SK-N-SH (cell line): ENCODE measurements around the gene RNPEPL1. TPM values are rescaled to one million over a fixed set of nuclear protein-coding genes. Genes with fewer than 3 reads are reported as not detected.

Source experiments
- CTCF ChIA-PET: fragments of 300-600, 350-600 bp; formaldehyde crosslinking; extraction: SDS; loops from one replicate; lab custom pipeline; 2021; lab: Yijun Ruan, JAX
- POLR2A ChIA-PET: fragments of 350-600 bp; sonication (Branson Sonifier 250); formaldehyde crosslinking; extraction: SDS; loops from one replicate; lab custom pipeline; 2020; ENCODE audit warnings: antibody characterized with exemption, inconsistent platforms; lab: Yijun Ruan, JAX
- DNase-seq: peaks from one replicate; pipeline ENCODE4 v3.0.0; 2012
- H2AFZ ChIP-seq: fragments of 200-600 bp; sonication (generic); 2 replicates; pipeline ENCODE4 v1.8.1; 2016; ENCODE audit warnings: antibody characterized with exemption, mild to moderate bottlenecking, low read depth
- H3F3A ChIP-seq: fragments of 200-600 bp; sonication (generic); replicated peaks from 2 replicates; pipeline ENCODE3; 2016; ENCODE audit warnings: antibody characterized with exemption, mild to moderate bottlenecking; ENCODE audit not compliant: insufficient read depth
- H3K27ac ChIP-seq, 2 experiments: fragments of 200-500 bp in 1 of 2; fragments of 200-600 bp in 1 of 2; sonication (Bioruptor generic) in 1 of 2; sonication (generic), shearing (Covaris generic) in 1 of 2; 2 replicates each; pipeline versions ENCODE4 v1.5.1 to v1.6.1; 2014 to 2016; ENCODE audit warnings: low read depth in 2 of 2, inconsistent platforms in 1 of 2, low read length in 1 of 2, mild to moderate bottlenecking in 1 of 2, mixed read lengths in 1 of 2
- H3K27me3 ChIP-seq: fragments of 200-600 bp; sonication (generic), shearing (Covaris generic); 2 replicates; pipeline ENCODE4 v1.6.1; 2016; ENCODE audit warnings: mixed run types; ENCODE audit not compliant: insufficient read depth
- H3K36me3 ChIP-seq, 2 experiments: fragments of 200-500 bp in 1 of 2; fragments of 200-600 bp in 1 of 2; sonication (Bioruptor generic) in 1 of 2; sonication (generic) in 1 of 2; replicated peaks in 1 of 2; 2 replicates each; pipeline versions ENCODE3 to v1.5.1; 2014 to 2016; ENCODE audit warnings: low read length in 1 of 2, mild to moderate bottlenecking in 1 of 2; ENCODE audit not compliant: insufficient read depth in 2 of 2, control insufficient read depth in 1 of 2
- H3K4me1 ChIP-seq, 2 experiments: fragments of 200-500 bp in 1 of 2; fragments of 200-600 bp in 1 of 2; sonication (Bioruptor generic) in 1 of 2; sonication (generic), shearing (Covaris generic) in 1 of 2; 2 replicates each; pipeline versions ENCODE4 v1.5.1 to v1.6.1; 2014 to 2016; ENCODE audit warnings: low read depth in 1 of 2, low read length in 1 of 2, mixed run types in 1 of 2; ENCODE audit not compliant: insufficient read depth in 2 of 2, control insufficient read depth in 1 of 2
- H3K4me2 ChIP-seq: fragments of 200-600 bp; sonication (generic), shearing (Covaris generic); 2 replicates; pipeline ENCODE4 v1.6.1; 2017; ENCODE audit warnings: mixed run types
- H3K4me3 ChIP-seq, 2 experiments: fragments of 200-500 bp in 1 of 2; fragments of 200-600 bp in 1 of 2; sonication (Bioruptor generic) in 1 of 2; sonication (generic), shearing (Covaris generic) in 1 of 2; 2 replicates each; pipeline versions ENCODE4 v1.5.1 to v1.8.1; 2014 to 2016; ENCODE audit warnings: low read depth in 2 of 2, inconsistent platforms in 1 of 2, low read length in 1 of 2, mild to moderate bottlenecking in 1 of 2, mixed read lengths in 1 of 2, moderate library complexity in 1 of 2
- H3K79me2 ChIP-seq: fragments of 200-600 bp; sonication (generic); 2 replicates; pipeline ENCODE4 v1.8.1; 2017; ENCODE audit warnings: mild to moderate bottlenecking; ENCODE audit not compliant: insufficient read depth
- H3K9ac ChIP-seq: fragments of 200-600 bp; sonication (generic); 2 replicates; pipeline ENCODE4 v1.6.1; 2017; ENCODE audit warnings: mixed run types
- H3K9me2 ChIP-seq: fragments of 200-600 bp; sonication (generic); 2 replicates; pipeline ENCODE4 v1.6.1; 2017; ENCODE audit warnings: mixed run types
- H3K9me3 ChIP-seq: fragments of 200-600 bp; sonication (generic); 2 replicates; pipeline ENCODE4 v1.6.1; 2017; ENCODE audit warnings: mixed run types, mild to moderate bottlenecking, moderate library complexity
- H4K20me1 ChIP-seq: fragments of 200-600 bp; sonication (generic); 2 replicates; pipeline ENCODE4 v1.6.1; 2017; ENCODE audit warnings: mild to moderate bottlenecking, mixed run types; ENCODE audit not compliant: insufficient read depth
- EZH2phosphoT487 ChIP-seq: fragments of 200-600 bp; sonication (generic); IDR thresholded peaks from 2 replicates; pipeline ENCODE4 v1.6.1; 2017; ENCODE audit warnings: low read depth, mixed run types, mild to moderate bottlenecking, antibody characterized with exemption, moderate library complexity, borderline replicate concordance
- FOSL2 ChIP-seq: IDR thresholded peaks from 2 replicates; pipeline ENCODE4 v1.4.0; 2012; ENCODE audit warnings: low read depth, mild to moderate bottlenecking, moderate library complexity, borderline replicate concordance
- FOXJ3 ChIP-seq: sonication (generic); formaldehyde crosslinking; IDR thresholded peaks from 2 replicates; pipeline ENCODE4 v1.5.1; 2020; ENCODE audit warnings: mild to moderate bottlenecking, missing genetic modification reagents
- JUND ChIP-seq: IDR thresholded peaks from 2 replicates; pipeline ENCODE4 v1.4.0; 2012
- MEF2A ChIP-seq: IDR thresholded peaks from 2 replicates; pipeline ENCODE4 v1.4.0; 2012; ENCODE audit warnings: low read depth, borderline replicate concordance
- MXI1 ChIP-seq: IDR thresholded peaks from 2 replicates; pipeline ENCODE4 v1.6.1; 2012; ENCODE audit warnings: mild to moderate bottlenecking, low read depth, low read length, improper control_type of control experiment
- NFIC ChIP-seq: IDR thresholded peaks from 2 replicates; pipeline ENCODE4 v1.4.0; 2012; ENCODE audit warnings: borderline replicate concordance
- NRF1 ChIP-seq: IDR thresholded peaks from 2 replicates; pipeline ENCODE4 v1.6.1; 2012; ENCODE audit warnings: low read depth, mild to moderate bottlenecking, low read length
- POLR2AphosphoS5 ChIP-seq: IDR thresholded peaks from 2 replicates; pipeline ENCODE4 v1.6.1; 2012; ENCODE audit warnings: low read depth, low read length
- RAD21 ChIP-seq: IDR thresholded peaks from 2 replicates; pipeline ENCODE4 v1.6.1; 2012; ENCODE audit warnings: mild to moderate bottlenecking, low read length
- SMC3 ChIP-seq: IDR thresholded peaks from 2 replicates; pipeline ENCODE4 v1.6.1; 2012; ENCODE audit warnings: low read depth, low read length, improper control_type of control experiment
- TAF1 ChIP-seq: IDR thresholded peaks from 2 replicates; pipeline ENCODE4 v1.6.1; 2012; ENCODE audit warnings: low read depth, mild to moderate bottlenecking, low read length, moderate library complexity, borderline replicate concordance
- TCF12 ChIP-seq: IDR thresholded peaks from 2 replicates; pipeline ENCODE4 v1.4.0; 2012
- YY1 ChIP-seq: IDR thresholded peaks from 2 replicates; pipeline ENCODE4 v1.4.0; 2012; ENCODE audit warnings: low read depth, mild to moderate bottlenecking
- WGBS: methylation state at CpG from one replicate; pipeline ENCODE4 v1.1.6; 2017; ENCODE audit warnings: low lambda C conversion rate; 5-methylcytosine and 5-hydroxymethylcytosine counted together
- polyA plus RNA-seq, 3 experiments: library from polyadenylated mRNA; depleted of rRNA; stranded (reverse); fragments of >200 nt; gene quantifications; 2 replicates each; pipeline ENCODE4 v1.2.3, GENCODE V29; 2012
- TF ChIP-seq, protein P1 (sequence below): IDR thresholded peaks from 2 replicates; pipeline ENCODE4; 2012
- TF ChIP-seq, protein P2 (sequence below): IDR thresholded peaks from 2 replicates; pipeline ENCODE4 v1.4.0; 2012; ENCODE audit warnings: low read depth, borderline replicate concordance
- TF ChIP-seq, protein P3 (sequence below): IDR thresholded peaks from 2 replicates; pipeline ENCODE4 v1.6.1; 2012; ENCODE audit warnings: mild to moderate bottlenecking, low read depth, low read length, moderate library complexity

Gene RNPEPL1
- polyA plus RNA-seq, 1 of the 3 experiments (the other 2 are of a cell fraction) = 14.3 TPM

DNA sequence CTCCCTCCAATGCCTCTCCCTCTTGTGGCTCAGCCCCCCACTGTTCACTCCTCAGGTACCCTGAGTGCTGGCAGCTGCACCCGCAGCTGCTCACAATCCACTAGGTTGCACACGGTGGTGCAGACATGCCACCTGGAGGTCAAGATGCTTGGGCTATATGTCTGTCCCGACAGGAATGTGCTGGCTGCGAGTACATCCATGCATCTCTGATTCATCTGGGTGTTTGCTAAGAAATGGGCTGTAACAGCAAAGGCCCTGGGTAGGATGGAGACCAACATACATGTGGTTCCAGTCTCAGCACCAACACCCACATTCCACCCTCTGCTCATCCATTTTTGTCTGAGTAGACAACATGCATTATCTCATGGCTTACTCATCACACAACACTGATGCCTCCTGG is 41.8 kb upstream of the RNPEPL1 start:
- Histone ChIP-seq H3K9me2 (no peaks in the 10 kb centered on the region), H3K9me3 (peaks cover 10% of the 10 kb centered on the region; the same call in 1 of the 2 replicates), H3K4me1 (no peaks in the 10 kb centered on the region), H3K27ac (no peak overlapping the region), H3K27me3 (no peaks in the 10 kb centered on the region), H3K79me2 (no peaks in the 10 kb centered on the region), H3K36me3 (peaks cover 15 to 34% of the 10 kb centered on the region in 2 experiments), H4K20me1 (no peaks in the 10 kb centered on the region), H3K4me3 (no peak overlapping the region; a peak in 1 of 4 replicates), H3K4me2 (no peak overlapping the region), H2AFZ (no peak overlapping the region), H3K9ac (no peak overlapping the region), H3F3A (no peaks in the 10 kb centered on the region)
- ChIA-PET POLR2A (no interaction called here), CTCF (interaction anchor here (1.3 kb wide), 1 partner anchor 12 kb away, joined by 4 read pairs; no protein-coding TSS in a partner anchor)
- DNase-seq = no peak
- TF ChIP-seq YY1 (no peak), NRF1 (no peak), TCF12 (no peak), RAD21 (no peak), FOXJ3 (CRISPR knock-in tag) (no peak), NFIC (no peak), FOSL2 (no peak), POLR2AphosphoS5 (no peak), SMC3 (no peak), MXI1 (no peak), TAF1 (no peak), EZH2phosphoT487 (no peak), JUND (no peak), MEF2A (no peak)
- TF ChIP-seq, protein P1, sequence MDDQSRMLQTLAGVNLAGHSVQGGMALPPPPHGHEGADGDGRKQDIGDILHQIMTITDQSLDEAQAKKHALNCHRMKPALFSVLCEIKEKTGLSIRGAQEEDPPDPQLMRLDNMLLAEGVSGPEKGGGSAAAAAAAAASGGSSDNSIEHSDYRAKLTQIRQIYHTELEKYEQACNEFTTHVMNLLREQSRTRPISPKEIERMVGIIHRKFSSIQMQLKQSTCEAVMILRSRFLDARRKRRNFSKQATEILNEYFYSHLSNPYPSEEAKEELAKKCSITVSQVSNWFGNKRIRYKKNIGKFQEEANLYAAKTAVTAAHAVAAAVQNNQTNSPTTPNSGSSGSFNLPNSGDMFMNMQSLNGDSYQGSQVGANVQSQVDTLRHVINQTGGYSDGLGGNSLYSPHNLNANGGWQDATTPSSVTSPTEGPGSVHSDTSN = no peak
- TF ChIP-seq, protein P2, sequence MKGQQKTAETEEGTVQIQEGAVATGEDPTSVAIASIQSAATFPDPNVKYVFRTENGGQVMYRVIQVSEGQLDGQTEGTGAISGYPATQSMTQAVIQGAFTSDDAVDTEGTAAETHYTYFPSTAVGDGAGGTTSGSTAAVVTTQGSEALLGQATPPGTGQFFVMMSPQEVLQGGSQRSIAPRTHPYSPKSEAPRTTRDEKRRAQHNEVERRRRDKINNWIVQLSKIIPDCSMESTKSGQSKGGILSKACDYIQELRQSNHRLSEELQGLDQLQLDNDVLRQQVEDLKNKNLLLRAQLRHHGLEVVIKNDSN = no peak
- TF ChIP-seq, protein P3, sequence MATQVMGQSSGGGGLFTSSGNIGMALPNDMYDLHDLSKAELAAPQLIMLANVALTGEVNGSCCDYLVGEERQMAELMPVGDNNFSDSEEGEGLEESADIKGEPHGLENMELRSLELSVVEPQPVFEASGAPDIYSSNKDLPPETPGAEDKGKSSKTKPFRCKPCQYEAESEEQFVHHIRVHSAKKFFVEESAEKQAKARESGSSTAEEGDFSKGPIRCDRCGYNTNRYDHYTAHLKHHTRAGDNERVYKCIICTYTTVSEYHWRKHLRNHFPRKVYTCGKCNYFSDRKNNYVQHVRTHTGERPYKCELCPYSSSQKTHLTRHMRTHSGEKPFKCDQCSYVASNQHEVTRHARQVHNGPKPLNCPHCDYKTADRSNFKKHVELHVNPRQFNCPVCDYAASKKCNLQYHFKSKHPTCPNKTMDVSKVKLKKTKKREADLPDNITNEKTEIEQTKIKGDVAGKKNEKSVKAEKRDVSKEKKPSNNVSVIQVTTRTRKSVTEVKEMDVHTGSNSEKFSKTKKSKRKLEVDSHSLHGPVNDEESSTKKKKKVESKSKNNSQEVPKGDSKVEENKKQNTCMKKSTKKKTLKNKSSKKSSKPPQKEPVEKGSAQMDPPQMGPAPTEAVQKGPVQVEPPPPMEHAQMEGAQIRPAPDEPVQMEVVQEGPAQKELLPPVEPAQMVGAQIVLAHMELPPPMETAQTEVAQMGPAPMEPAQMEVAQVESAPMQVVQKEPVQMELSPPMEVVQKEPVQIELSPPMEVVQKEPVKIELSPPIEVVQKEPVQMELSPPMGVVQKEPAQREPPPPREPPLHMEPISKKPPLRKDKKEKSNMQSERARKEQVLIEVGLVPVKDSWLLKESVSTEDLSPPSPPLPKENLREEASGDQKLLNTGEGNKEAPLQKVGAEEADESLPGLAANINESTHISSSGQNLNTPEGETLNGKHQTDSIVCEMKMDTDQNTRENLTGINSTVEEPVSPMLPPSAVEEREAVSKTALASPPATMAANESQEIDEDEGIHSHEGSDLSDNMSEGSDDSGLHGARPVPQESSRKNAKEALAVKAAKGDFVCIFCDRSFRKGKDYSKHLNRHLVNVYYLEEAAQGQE = no peak
- WGBS = 94% methylated on average over 3 of the region's 4 CpGs
